HG03565 (cell line): ENCODE results near the gene HTR7.

Experiments used
- ATAC-seq: cut with Tn5 transposase; IDR thresholded peaks from one replicate; pipeline ENCODE4 v1.9.1; 2021; ENCODE audit warnings: mild to moderate bottlenecking, moderate library complexity; ENCODE audit not compliant: unreplicated experiment

HTR7 gene

GRCh38 chr10:90806677-90807076 lies 51.2 kb downstream of the HTR7 start:
- no peak for ATAC-seq

DNA sequence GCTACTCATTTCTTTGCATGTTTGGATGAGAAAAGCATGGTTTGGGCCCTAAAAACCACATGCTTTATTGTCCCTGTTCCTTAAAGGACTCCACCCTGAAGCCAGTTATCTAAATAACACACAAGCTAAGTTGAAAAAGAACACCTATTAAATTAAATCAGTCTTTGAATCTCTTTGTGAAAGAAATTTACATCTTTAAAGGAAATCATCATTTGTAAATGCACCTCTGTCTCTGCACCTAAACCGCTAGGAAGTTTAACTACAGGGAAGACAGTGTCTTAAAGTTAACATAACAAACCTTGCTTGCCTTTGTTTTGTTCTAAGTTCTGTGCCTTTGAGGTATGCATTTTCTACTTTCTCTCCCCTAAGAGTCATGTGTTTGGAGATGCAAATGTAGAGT lies 52.6 kb downstream of the HTR7 start:
- ATAC-seq, result no peak

GRCh38 chr10:90804354-90804753 lies 53.5 kb downstream of the HTR7 start:
- no peak for ATAC-seq

DNA sequence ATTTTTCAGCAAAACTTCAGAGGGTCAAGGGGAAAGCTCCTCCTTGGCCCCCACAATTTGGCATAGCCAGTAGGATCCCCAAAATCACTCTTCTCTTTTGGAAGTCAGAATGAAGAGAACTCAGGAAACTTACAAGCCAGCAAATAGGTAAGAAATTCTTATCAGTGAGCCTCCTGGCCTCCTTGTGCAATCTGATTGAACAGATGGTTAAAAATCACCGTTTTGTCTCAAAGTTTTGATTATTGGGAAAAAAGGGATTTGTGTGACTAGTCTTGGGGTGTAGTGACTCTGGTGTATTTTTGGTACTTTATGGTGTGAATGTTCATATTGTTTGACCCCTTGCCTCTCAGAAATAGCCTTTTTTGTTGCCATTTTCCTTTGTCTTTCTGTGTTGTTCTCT lies 56.2 kb downstream of the HTR7 start:
- no peak for ATAC-seq

DNA sequence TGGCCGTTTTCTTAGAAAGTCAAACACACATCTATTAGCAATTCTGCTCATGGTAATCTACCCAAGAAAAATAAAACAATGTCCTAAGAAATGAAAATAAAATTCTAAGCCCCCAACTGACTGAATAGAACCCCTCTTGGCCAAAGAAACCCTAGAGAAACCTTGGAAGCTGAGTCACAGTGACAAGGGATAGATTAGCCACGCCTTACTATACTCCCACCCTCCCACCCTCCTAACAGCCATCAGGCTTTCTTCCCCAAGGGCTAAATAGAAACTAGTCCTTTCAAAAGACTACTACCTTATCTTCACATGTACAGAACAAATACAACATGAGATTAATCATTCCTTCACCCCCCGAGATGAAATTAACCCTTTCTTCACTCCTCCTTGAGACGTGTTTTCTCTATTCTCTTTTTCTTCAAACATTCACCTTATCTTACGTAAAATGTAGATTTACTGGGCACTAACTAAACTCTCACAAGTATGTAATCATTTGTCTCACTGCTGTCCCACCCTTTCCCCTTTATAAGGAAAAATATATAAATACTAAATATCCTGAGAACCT lies 57.5 kb downstream of the HTR7 start:
- no peak for ATAC-seq

GRCh38 chr10:90799172-90799571 lies 58.7 kb downstream of the HTR7 start:
- ATAC-seq, result no peak

GRCh38 chr10:90798482-90798881 lies 59.4 kb downstream of the HTR7 start:
- ATAC-seq, result no peak

- ATAC-seq, result no peak
Measured at GRCh38 chr10:90790422-90790821, 67.4 kb downstream of the HTR7 start.

- peak; percentile 66 for ATAC-seq
Measured at GRCh38 chr10:90788968-90789367, 68.9 kb downstream of the HTR7 start.

GRCh38 chr10:90788199-90788491 lies 69.7 kb downstream of the HTR7 start:
- ATAC-seq, result no peak

DNA sequence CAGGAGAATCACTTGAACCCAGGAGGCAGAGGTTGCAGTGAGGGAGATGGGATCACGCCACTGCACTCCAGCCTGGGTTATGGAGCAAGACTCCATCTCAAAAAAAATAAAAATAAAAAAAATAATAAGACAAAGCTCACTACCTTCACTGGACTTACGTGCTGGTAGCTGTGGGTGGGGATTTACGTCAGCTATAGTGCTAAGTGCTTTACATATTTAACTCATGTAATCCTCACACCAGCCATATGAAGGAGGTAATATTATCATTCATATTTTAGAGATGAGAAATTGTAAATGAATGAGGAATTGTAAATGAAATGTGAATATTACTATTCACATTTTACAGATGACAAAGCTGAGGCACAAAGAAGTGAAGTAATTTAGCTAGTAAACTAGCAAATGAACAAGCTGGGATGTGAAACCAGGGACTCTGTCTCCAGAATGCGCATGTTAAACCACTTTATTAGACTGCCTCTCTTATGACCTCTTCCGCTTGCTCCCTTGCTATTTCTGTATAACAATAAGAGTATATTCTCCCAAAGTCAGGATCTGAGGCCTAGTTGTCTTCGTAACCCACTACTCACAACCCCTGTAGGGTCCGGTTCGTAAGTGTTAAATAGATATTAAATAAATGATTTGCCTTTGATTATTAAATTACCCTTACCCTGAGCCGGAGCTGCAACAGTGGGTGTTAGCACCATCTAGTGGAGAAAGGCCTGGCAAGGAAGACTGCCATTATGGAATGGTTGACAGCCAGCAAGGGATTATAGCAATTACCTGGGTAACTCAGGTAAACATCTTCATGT lies 70.2 kb downstream of the HTR7 start:
- no peak for ATAC-seq

DNA sequence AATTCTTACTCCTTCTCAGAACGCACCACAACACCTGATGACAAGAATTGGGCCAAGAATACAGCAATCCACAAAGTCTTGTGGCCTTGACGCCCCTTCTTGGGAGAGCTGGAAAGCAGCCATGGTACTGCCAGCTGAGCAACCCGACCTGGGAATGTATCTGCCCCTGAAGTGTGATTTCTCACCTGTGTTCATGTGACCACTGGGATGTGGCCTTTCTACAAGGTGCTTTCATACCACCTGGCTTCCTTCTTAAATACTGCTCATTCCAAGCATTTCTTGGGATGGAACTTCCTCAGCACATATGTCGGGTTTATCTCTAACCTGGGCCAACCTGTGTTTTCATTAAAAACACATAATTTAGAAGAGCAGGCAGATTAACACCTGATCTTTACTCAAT lies 72.1 kb downstream of the HTR7 start:
- ATAC-seq, result no peak

DNA sequence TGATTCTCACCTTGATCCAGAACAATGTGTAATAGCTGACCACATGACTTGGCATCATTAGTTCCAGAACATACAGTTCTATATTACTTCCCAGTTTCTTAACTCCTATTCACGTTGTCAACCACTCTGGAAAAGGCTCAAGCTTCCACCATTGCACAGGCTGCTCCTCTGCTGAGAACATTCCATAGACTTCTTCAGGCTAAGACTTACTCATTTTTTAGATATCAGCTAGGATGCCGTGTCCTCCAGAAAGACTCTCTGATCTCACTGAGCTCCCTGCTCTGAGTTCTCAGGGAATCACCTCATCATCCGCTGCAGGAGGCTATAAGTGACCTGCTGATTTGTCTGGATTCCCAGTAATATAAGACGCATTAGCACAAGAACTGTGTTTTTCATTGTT lies 73.1 kb downstream of the HTR7 start:
- no peak for ATAC-seq

GRCh38 chr10:90780488-90780887 lies 77.4 kb downstream of the HTR7 start:
- ATAC-seq, result no peak

GRCh38 chr10:90779548-90779947 lies 78.3 kb downstream of the HTR7 start:
- ATAC-seq, result no peak

DNA sequence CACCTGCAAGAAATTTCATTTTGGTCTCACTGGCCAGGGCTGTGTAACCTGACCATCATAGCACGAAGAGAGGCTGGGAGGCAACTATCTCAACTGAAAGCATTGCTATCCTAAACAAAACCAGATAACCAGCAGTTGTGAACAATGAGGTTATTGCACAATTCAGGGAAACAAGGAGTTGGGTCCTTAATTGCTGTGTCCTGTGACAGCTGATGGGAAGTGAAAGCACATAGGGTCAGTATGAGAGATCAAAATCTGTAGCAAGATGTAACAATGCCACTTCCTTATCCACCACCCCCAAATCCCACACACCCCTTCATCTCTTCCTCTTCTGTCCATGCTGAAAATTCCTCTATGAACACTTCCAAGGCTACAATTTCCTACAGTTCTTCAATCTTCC lies 80.2 kb downstream of the HTR7 start:
- no peak for ATAC-seq

GRCh38 chr10:90775351-90776028 lies 82.3 kb downstream of the HTR7 start:
- ATAC-seq, result no peak

GRCh38 chr10:90769946-90770841 lies 87.6 kb downstream of the HTR7 start:
- no peak for ATAC-seq

- no peak for ATAC-seq
Measured at GRCh38 chr10:90751107-90751997, 106.5 kb downstream of the HTR7 start.

GRCh38 chr10:90746829-90747228 lies 111.0 kb downstream of the HTR7 start:
- no peak for ATAC-seq
